HG02642 (cell line): ENCODE results near the gene SLIT2.

Experiments used
- ATAC-seq: cut with Tn5 transposase; IDR thresholded peaks from one replicate; pipeline ENCODE4 v1.9.1; 2021; ENCODE audit warnings: mild to moderate bottlenecking; ENCODE audit not compliant: unreplicated experiment, poor library complexity

SLIT2 gene

GRCh38 chr4:20264688-20265087 is 13.0 kb downstream of the SLIT2 start:
- no peak for ATAC-seq

- no peak for ATAC-seq
These were observed 14.0 kb downstream of the SLIT2 start for GRCh38 chr4:20265726-20266125.

GRCh38 chr4:20266215-20267082 is 14.7 kb downstream of the SLIT2 start:
- ATAC-seq, result no peak

GRCh38 chr4:20268028-20268427 is 16.3 kb downstream of the SLIT2 start:
- no peak for ATAC-seq

GRCh38 chr4:20269320-20269719 is 17.6 kb downstream of the SLIT2 start:
- ATAC-seq, result no peak

GRCh38 chr4:20271950-20272349 is 20.2 kb downstream of the SLIT2 start:
- ATAC-seq, result no peak

- ATAC-seq, result no peak
These were observed 20.7 kb downstream of the SLIT2 start for GRCh38 chr4:20272411-20272872.

- ATAC-seq, result no peak
These were observed 22.1 kb downstream of the SLIT2 start for GRCh38 chr4:20273793-20274192.

- ATAC-seq, result no peak
These were observed 25.1 kb downstream of the SLIT2 start for GRCh38 chr4:20276848-20277247.

GRCh38 chr4:20278195-20278594 is 26.5 kb downstream of the SLIT2 start:
- ATAC-seq, result no peak

GRCh38 chr4:20279381-20279780 is 27.7 kb downstream of the SLIT2 start:
- no peak for ATAC-seq

- no peak for ATAC-seq
These were observed 29.7 kb downstream of the SLIT2 start for GRCh38 chr4:20281453-20281852.

GRCh38 chr4:20283039-20283438 is 31.3 kb downstream of the SLIT2 start:
- ATAC-seq, result no peak

GRCh38 chr4:20284990-20285389 is 33.3 kb downstream of the SLIT2 start:
- no peak for ATAC-seq

GRCh38 chr4:20287246-20287645 is 35.5 kb downstream of the SLIT2 start:
- no peak for ATAC-seq

GRCh38 chr4:20288047-20288650 is 36.4 kb downstream of the SLIT2 start:
- ATAC-seq, result no peak

GRCh38 chr4:20288846-20289512 is 37.3 kb downstream of the SLIT2 start:
- no peak for ATAC-seq

- no peak for ATAC-seq
These were observed 38.1 kb downstream of the SLIT2 start for GRCh38 chr4:20289782-20290181.

- no peak for ATAC-seq
These were observed 41.0 kb downstream of the SLIT2 start for GRCh38 chr4:20292739-20293138.

GRCh38 chr4:20297261-20297660 is 45.6 kb downstream of the SLIT2 start:
- no peak for ATAC-seq

GRCh38 chr4:20297783-20298182 is 46.1 kb downstream of the SLIT2 start:
- ATAC-seq, result no peak
